Urinary bladder (tissue), 4 donors: ENCODE measurements around the gene MAP3K20. TPM values are rescaled to one million over a fixed set of nuclear protein-coding genes. Genes with fewer than 3 reads are reported as not detected.
"Not testable (repeated sequence)": the region's sequence is repeated elsewhere in the genome, so short reads cannot be mapped to it uniquely, and the experiment has no call there.

Experiments
- DNase-seq: peaks from one replicate; pipeline ENCODE4 v3.0.0-alpha.2; 2015; ENCODE audit errors: extremely low spot score
- H3K27ac ChIP-seq: one replicate; pipeline ENCODE4 v1.5.1; 2013; ENCODE audit warnings: low read depth, mild to moderate bottlenecking, moderate library complexity
- H3K36me3 ChIP-seq: one replicate; pipeline ENCODE4 v1.6.1; 2013; ENCODE audit warnings: mild to moderate bottlenecking, moderate library complexity; ENCODE audit not compliant: insufficient read depth
- H3K4me1 ChIP-seq: one replicate; pipeline ENCODE4 v1.6.1; 2013; ENCODE audit warnings: mild to moderate bottlenecking, moderate library complexity; ENCODE audit not compliant: insufficient read depth
- H3K4me3 ChIP-seq: one replicate; pipeline ENCODE4 v1.5.1; 2013; ENCODE audit warnings: low read depth, low read length
- WGBS: extraction: QIAGEN DNeasy Blood & Tissue Kit; methylation state at CpG from one replicate; pipeline ENCODE4 v1.1.7; 2013; 5-methylcytosine and 5-hydroxymethylcytosine counted together
- polyA plus RNA-seq: library from polyadenylated mRNA; stranded (reverse); fragments of 200-250 nt; gene quantifications from one replicate; pipeline ENCODE4 v1.2.3, GENCODE V29; 2013
- total RNA-seq: library from RNA; depleted of rRNA; stranded (reverse); fragments of >200 nt; gene quantifications from one replicate; pipeline ENCODE4 v1.2.3, GENCODE V29; 2014
- donor health status: healthy with polysubstance abuse.
- donor health status: healthy.

Gene MAP3K20
- total and polyA plus RNA-seq, 2 donors: 140 TPM

DNA sequence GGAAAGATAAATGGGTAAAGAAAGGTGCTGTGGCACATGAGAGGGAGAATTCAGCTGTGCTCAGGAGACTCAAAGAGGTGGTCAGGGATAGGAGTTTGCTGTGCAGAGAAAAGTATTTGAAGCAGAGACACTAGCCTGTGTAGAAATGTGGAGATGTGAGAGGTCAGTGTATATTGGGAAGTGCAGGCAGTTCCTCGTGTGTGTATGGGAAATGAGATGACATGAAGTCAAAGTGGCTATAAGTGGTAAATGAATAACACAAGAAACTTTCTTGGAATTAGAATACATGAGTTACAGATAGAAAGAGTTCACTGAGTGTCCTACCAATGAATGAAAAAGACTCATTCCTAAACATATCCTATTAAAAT, 11.6 kb downstream of the MAP3K20 start:
- WGBS: 16% methylated on average over 1 of the region's 1 CpG

DNA sequence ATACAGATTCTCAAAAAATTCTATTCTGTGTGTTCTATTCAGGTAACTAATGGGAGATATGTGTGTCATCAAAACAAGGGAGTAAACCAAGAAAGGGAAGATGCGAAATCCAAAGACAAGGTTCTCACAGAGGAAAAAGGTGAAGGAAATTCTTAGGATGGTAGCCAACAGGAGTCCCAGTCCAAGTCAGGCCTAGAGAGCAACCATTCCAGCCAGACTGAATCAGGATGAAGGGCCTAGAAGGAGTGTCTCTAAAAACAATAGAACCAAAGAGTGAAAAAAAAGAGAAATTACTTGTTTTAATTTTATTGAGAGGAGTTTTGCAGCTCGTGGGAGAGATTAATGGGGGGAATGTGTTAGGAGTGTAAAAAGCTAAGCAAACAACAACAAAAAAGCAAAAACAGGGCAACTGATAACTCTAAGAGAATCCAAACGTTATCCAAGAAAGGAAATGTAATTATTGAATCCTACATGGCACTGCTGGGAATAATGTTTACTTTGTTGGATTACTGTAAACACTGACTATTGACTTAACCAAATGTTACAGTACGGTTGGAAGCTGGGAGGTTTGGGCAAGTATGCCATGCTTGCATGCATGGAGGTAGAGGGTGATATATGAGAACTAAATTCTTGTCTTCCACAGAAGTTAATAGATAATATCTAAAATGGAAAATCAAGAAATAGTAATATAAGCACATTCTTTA, 12.3 kb downstream of the MAP3K20 start:
- DNase-seq: no peak
- H3K4me1 ChIP-seq: peaks cover 2% of the 10 kb centered on the region
- peaks cover 1% of the 10 kb centered on the region for H3K36me3 ChIP-seq
- WGBS: 83% methylated on average over 4 of the region's 4 CpGs
- no peak overlapping the region for H3K4me3 ChIP-seq
- H3K27ac ChIP-seq: no peak overlapping the region

More for the DNA sequence above, 11.6 kb downstream of the MAP3K20 start:
- no peak for DNase-seq
- Histone ChIP-seq H3K4me3 (no peak overlapping the region), H3K4me1 (no peaks in the 10 kb centered on the region), H3K27ac (peak overlapping the region; percentile 19), H3K36me3 (peaks cover 1% of the 10 kb centered on the region)

DNA sequence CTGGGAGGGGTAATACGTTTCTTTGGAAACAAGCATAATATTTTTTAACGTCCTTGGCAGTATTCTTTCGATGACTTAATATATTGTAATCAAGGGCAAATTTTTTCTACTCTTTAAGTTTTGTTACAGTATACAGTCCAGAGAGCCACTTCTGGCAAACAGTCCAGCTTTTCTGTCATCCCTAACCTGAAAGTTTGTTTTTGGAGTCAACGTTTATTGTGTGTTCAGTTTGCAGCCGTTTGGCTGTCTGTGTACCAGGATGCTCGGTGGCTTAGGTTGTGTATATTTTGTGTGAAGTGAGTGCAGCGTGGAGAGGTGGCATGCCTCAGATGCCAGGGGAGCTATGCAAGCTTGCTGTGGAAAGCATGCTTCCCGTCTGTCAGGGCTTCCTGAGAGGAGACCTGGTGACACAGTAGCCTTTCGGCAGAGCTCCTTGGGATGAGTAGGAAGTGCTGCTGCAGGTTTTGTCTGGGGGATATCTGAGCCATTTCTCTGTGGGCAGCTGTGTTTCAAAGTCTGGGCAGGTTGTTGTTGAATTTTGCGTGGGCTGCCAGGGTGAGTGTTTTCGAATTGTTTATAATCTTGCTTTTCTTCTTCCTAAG, 14.7 kb downstream of the MAP3K20 start:
- peaks cover 2% of the 10 kb centered on the region for H3K4me1 ChIP-seq
- no peak overlapping the region for H3K27ac ChIP-seq
- no peak overlapping the region for H3K4me3 ChIP-seq
- 24% methylated on average over 11 of the region's 11 CpGs for WGBS
- DNase-seq: no peak
- peaks cover 1% of the 10 kb centered on the region for H3K36me3 ChIP-seq

DNA sequence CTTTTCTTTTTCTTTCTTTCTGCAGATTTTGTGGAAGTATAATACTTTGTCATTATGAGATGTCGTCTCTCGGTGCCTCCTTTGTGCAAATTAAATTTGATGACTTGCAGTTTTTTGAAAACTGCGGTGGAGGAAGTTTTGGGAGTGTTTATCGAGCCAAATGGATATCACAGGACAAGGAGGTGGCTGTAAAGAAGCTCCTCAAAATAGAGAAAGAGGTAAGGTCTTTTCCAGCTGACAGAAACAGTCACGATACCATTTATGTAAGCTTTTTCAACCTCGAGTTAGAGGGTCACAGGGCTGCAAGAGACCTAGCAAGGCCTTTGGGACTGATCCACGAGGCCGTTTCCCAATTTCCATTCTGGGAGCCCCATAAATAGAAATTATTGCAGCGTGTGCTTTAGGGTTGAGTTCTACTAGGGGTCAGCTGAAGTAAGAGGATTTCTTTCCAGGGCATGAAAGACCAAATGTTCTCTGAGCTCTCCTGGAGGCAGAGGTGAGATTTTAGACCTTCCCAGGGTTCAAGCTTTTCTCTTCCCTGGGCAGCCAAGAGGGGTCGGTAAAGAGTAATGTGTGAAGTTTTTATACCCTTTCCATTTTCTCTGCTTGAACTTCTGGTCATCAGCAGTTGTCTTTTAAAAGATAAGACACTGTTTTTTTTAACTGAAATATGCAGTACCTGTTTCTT, 15.5 kb downstream of the MAP3K20 start:
- peaks cover 2% of the 10 kb centered on the region for H3K4me1 ChIP-seq
- WGBS: 30% methylated on average over 10 of the region's 10 CpGs
- H3K27ac ChIP-seq: no peak overlapping the region
- H3K4me3 ChIP-seq: no peak overlapping the region
- DNase-seq: no peak
- H3K36me3 ChIP-seq: peaks cover 1% of the 10 kb centered on the region

DNA sequence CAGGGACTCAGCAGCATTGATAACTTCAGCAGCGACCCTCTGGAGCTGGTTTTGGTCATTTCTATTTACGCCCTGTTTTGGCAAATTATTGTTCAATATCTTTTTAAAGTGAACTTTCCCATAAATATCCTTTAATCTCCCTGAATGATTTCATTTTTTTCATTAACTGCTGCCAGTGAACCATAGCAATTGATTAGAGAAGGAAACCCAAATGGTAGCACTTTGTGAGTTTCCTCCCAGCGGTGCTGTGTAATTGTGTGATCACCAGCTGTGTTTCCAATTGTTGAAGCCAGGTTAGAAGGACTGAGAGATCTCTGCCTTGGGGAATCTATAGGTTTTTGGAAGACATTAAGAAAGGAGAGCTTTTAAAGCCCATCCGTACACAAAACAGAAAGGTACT, 16.3 kb downstream of the MAP3K20 start:
- H3K4me3 ChIP-seq: no peak overlapping the region
- 91% methylated on average over 4 of the region's 4 CpGs for WGBS
- H3K36me3 ChIP-seq: peaks cover 1% of the 10 kb centered on the region
- peaks cover 2% of the 10 kb centered on the region for H3K4me1 ChIP-seq
- H3K27ac ChIP-seq: peak overlapping the region; percentile 69
- DNase-seq: no peak

DNA sequence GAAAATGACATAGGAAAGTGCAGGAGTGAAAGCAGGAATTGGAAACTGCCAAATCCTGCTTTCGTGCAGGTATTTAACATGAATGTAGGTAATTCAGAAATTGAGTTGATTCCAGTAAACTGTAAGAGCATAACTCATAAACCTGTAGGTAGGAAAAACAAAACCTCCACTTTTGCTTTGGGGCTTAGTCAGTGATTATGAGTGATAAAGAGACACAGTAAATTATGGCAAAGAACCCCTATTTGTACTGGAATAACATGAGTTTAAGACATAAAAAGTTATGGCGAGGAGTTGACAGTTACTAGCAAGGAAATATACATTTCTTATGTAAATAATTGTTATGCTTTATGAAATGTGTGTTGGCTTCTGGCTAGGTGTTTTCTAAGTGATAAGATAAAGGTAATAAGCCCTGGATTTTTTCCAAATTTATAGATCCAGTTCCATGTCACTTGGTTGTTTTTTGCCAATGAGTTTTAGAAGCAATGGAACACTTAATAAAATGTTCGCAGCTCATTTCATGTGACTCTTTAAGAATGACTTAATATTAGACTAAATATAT, 17.3 kb downstream of the MAP3K20 start:
- H3K27ac ChIP-seq: no peak overlapping the region
- H3K4me3 ChIP-seq: no peak overlapping the region
- 75% methylated on average over 3 of the region's 3 CpGs for WGBS
- H3K36me3 ChIP-seq: peaks cover 1% of the 10 kb centered on the region
- peaks cover 2% of the 10 kb centered on the region for H3K4me1 ChIP-seq
- no peak for DNase-seq

DNA sequence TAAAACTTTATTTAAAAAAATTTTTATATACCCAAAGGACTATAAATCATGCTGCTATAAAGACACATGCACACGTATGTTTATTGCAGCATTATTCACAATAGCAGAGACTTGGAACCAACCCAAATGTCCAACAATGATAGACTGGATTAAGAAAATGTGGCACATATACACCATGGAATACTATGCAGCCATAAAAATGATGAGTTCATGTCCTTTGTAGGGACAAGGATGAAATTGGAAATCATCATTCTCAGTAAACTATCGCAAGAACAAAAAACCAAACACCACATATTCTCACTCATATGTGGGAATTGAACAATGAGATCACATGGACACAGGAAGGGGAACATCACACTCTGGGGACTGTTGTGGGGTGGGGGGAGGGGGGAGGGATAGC, 18.0 kb downstream of the MAP3K20 start:
- not testable (repeated sequence) for DNase-seq, H3K36me3 ChIP-seq, H3K4me1 ChIP-seq, H3K27ac ChIP-seq, H3K4me3 ChIP-seq
- 68% methylated on average over 2 of the region's 2 CpGs for WGBS

DNA sequence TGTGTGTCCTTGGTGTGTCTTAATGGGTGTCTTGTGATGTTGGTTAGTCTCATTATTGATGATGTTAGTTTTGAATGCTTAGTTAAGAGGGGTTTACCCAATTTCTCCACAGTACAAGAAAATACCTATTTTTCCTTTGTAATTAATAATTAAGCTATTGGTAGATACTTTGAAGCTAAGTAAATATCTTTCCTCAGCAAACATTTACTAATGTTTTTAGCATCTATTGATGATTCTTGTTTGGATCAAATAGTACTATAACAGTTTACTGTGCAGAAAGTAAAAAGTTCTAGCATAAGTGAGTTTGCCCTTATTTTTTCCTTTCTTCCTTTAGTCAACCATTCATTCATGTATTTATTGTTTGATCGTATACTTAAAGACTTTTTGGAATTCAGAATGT, 19.1 kb downstream of the MAP3K20 start:
- Histone ChIP-seq H3K4me3 (no peak overlapping the region), H3K27ac (no peak overlapping the region), H3K36me3 (peaks cover 1% of the 10 kb centered on the region), H3K4me1 (peaks cover 2% of the 10 kb centered on the region)
- WGBS: 56% methylated on average over 1 of the region's 1 CpG
- DNase-seq: no peak

DNA sequence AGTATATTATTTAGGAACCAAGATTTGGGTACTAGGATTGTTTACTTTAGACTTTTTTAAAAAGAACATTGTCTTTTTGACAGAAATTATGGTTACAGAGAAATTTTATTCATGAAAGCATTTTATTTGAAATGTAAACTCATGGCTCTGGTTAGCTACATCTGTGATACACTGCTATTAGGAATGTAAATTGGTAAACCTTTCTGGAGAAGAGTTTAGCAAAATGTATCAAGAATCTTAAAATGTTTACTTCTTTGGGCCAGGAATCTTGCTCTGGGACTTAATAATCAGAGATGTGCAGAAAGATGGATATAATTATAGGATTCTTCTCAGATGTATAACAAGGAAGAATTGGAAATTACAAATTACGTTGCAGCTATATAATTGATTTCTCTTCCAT, 19.7 kb downstream of the MAP3K20 start:
- H3K27ac ChIP-seq: no peak overlapping the region
- no peak for DNase-seq
- 69% methylated on average over 1 of the region's 1 CpG for WGBS
- H3K4me1 ChIP-seq: peaks cover 2% of the 10 kb centered on the region
- H3K36me3 ChIP-seq: peaks cover 1% of the 10 kb centered on the region
- H3K4me3 ChIP-seq: no peak overlapping the region

DNA sequence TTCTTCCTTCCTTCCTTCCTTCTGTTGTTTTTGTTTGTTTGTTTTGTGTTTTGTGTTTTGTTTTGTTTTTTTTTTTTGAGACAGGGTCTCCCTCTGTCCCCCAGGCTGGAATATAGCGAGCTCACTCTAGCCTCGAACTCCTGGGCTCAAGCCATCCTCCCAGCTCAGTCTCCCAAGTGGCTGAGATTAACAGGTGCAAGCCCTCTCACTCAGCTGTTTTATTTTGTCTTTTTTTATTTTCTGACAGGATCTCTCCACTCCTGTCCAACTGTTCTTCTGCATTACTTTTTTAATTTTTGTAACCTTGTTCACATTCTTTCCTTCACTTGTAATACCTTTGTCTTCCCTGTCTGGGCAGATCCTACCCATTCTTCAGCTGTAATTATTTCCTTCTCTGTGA, 23.6 kb downstream of the MAP3K20 start:
- no peaks in the 10 kb centered on the region for H3K4me1 ChIP-seq
- H3K27ac ChIP-seq: no peak overlapping the region
- H3K36me3 ChIP-seq: no peaks in the 10 kb centered on the region
- 87% methylated on average over 2 of the region's 2 CpGs for WGBS
- DNase-seq: no peak
- no peak overlapping the region for H3K4me3 ChIP-seq

DNA sequence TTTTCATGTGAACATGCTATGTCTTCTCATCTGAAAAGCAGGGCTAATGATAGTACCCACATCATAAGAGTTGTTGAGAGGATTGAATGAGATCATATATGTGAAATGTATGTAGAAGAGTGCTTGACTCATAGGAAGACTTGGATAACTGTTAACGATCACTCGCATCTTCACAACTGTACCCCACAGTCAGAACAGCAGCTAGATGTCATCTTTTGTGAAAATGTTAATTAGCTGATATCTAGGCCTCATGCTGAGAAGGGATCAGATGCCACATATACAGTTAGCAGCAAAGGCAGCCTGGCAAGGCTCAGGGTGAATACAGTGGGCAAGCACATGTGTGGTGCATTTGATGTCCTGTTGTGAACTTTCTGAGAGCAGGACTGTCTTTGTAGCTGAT, 24.2 kb downstream of the MAP3K20 start:
- no peak for DNase-seq
- no peak overlapping the region for H3K27ac ChIP-seq
- H3K4me3 ChIP-seq: no peak overlapping the region
- no peaks in the 10 kb centered on the region for H3K4me1 ChIP-seq
- WGBS: 97% methylated on average over 2 of the region's 2 CpGs
- H3K36me3 ChIP-seq: no peaks in the 10 kb centered on the region

DNA sequence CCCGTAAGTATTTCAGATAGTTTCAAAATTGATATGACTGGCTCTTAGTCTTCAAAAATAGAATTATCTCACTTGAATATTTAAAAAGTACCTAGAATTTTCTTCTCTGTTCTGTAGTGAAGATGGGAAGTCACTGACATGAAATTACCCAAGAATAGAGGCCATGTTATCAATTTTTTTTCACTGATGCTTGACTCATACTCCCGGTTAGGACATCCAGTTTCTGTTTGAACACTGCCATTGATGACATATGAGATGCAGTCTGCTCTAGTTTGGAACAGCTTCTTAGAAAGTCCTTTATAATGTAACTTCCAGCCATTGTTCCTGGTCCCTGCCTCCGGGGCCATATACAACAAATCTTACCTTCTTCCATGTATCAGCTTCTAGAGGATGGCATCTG, 26.0 kb downstream of the MAP3K20 start:
- H3K4me3 ChIP-seq: no peak overlapping the region
- no peak for DNase-seq
- no peaks in the 10 kb centered on the region for H3K4me1 ChIP-seq
- 67% methylated on average over 3 of the region's 3 CpGs for WGBS
- H3K36me3 ChIP-seq: no peaks in the 10 kb centered on the region
- H3K27ac ChIP-seq: no peak overlapping the region

DNA sequence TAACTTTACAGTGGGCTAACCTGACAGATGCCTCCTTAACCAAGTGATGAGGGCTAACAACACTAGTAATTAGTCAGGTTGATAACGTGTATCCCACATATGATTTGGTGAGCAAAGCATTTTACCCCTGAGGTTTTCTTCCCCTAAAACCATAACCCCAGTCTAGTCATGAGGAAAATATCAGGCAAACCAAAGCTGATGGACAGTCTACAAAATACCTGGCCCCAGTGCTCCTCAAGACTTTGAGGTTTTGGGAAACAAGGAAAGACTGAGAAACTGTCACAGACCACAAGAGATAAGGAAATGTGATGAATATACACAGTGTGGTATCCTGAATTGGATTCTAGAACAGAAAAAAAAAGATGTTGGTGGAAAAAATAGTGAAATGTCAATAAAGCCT, 28.5 kb downstream of the MAP3K20 start:
- H3K36me3 ChIP-seq: no peaks in the 10 kb centered on the region
- WGBS: 95% methylated on average over 1 of the region's 1 CpG
- no peak for DNase-seq
- no peak overlapping the region for H3K4me3 ChIP-seq
- no peak overlapping the region for H3K27ac ChIP-seq
- H3K4me1 ChIP-seq: no peaks in the 10 kb centered on the region
